Measurements from ENCODE around the gene ATAD2B.

ATAD2B gene

DNA sequence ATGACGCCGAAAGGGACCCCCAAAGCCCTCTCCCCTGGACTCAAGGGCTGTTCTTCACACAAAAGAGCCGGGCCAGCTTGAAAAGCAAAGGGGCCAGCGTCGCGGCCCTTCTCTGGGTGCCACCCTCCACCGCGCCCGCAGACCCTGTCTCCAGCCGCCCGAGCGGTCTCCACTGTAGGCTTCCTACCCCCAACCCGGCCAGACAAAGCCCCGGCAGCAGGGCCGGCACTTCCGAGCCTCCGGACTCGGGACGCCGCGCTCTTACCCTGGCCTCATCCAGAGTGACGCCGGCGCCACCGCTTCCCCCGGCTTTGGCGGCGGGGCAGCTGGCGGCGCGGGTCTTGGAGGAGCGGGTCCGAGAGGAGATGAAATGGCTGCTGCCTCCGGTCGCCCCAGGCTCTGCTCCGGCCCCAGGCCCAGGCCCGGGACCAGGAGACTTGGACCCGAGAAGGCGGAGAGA, 603 bp downstream of the ATAD2B start:
- TF ChIP-seq ZNF274 (IDR thresholded peaks at IDR 0.05; ENCODE audit: low read depth, low read length), result no peak
- H3K4me3 ChIP-seq (ENCODE audit: low read length), result peak overlapping the region; percentile 76

DNA sequence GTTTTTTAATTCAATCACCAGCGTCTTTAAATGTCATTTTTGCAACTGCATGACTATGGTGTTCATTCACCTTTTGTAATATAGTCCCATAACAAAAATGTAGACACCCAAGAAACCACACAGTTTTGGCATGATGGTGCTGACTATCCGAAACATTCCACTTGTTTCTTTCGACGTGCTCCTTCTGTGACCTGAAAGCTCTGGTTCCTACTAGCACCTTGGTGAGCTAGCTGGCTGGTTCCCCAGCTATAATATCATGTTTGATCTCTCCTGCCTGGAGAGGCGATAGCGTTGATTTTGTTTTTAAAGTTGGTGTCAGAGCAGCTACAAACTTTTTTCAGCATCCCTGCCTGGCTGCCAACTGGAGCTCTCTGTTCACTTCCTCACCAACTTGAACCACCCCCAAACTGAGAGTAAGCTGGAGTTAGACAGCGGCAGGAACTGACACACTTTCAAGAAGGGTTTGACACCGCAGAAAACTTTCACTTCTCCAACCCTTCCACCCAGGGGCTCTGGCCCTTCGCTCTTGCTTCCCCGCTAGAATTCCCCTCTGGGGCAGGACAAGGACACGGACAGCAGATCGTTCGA, 1.1 kb downstream of the ATAD2B start:
- TF ChIP-seq ZNF274 (IDR thresholded peaks at IDR 0.05; ENCODE audit: low read depth, low read length), result no peak
- H3K4me3 ChIP-seq (ENCODE audit: low read length), result peak overlapping the region; percentile 76

DNA sequence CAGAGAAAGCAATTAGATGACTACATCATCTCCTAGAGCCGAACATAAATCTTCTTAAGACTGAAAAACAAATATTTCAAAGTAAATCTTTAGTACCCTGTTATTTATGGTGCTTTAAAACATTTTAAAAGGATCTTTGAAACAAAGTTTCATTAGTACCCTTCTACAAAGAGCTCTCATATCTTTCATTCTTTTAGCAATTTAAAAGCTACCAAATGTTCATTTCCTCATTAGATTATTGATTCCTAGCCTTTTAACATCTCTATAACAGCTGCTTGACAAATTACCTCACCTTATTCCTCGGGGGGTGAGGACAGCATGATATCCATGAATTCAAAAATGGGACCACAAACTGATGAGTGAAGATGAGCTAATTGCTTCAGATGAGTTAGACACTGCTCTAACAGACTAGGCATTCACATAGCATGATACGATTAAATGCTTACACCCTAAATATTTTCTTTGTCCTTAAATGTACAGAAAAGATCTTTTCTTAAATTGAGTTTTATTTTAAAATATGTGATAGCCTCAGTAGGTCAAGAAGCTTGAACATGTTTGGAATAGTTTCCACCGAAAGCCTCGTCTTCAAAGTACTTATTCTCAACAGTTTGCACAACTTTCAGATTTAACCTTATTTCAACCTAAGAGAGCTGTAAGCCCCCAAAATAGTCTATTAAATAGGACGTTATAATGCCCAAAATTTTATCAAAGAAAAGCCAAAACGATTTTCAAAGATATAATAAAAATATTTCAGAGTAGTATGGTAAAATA, 2.1 kb downstream of the ATAD2B start:
- TF ChIP-seq ZNF274 (IDR thresholded peaks at IDR 0.05; ENCODE audit: low read depth, low read length), result no peak
- peak overlapping the region; percentile 76; the same call in 1 of the 2 replicates for H3K4me3 ChIP-seq (ENCODE audit: low read length)

DNA sequence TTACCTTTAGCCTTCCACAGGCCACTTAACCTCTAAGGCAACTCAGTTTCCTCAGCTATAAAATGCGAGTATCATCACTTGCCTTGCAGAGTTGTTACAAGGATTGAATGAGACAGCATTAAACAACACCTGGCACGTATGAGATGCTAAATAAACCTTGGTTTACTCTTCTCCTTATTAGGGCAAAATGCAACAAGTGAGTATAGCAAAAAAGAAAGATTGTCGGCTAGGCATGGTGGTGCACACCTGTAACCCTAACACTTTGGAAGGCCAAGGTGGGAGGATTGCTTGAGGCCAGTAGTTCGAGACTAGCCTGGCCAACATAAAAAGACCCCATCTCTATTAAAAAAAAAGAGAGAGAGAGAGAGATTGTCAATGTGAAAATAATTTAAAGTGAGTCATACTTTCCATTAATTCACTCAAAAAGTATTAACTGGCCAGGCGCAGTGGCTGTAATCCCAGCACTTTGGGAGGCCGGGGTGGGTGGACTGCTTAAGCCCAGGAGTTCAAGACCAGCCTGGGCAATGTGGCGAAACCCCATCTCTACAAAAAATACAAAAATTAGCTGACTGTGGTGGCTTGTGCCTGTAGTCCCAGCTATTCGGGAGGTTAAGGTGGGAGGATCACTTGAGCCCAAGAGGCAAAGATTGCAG, 8.0 kb downstream of the ATAD2B start:
- TF ChIP-seq ZNF274 (IDR thresholded peaks at IDR 0.05; ENCODE audit: low read depth, low read length), result no peak
- no peak overlapping the region for H3K4me3 ChIP-seq (ENCODE audit: low read length)

DNA sequence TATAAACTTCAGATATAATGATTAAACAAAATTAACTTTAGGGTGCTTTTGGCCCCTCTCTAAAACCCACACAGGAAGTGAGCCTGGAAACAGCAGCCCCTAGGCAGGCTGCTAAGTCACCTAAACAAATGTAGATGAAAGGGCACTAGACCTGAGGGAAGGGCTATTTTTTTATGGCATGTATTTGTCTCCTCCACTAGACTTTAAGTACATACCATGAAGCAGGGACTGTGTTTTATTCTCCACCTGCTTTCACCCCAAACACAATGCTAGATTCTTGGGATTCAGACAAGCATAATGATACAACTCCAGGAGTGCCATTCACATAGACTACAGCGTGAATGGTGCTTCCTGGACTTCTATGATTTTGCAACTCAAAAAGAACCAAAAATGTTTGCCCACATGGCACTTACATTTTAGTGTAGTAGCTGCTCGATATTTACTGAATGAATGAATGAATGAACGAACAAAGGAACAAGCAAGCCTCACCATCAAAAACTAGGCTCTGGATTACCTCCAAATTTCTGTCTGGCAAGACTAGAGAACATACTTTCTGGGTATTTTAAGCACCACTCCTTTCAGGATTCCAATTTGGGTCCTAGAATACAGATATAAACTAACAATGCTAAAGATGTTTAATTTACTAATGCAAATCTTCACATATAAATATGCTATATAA, 10.1 kb downstream of the ATAD2B start:
- TF ChIP-seq ZNF274 (IDR thresholded peaks at IDR 0.05; ENCODE audit: low read depth, low read length), result no peak
- no peak overlapping the region; the same call in 1 of the 2 replicates for H3K4me3 ChIP-seq (ENCODE audit: low read length)

DNA sequence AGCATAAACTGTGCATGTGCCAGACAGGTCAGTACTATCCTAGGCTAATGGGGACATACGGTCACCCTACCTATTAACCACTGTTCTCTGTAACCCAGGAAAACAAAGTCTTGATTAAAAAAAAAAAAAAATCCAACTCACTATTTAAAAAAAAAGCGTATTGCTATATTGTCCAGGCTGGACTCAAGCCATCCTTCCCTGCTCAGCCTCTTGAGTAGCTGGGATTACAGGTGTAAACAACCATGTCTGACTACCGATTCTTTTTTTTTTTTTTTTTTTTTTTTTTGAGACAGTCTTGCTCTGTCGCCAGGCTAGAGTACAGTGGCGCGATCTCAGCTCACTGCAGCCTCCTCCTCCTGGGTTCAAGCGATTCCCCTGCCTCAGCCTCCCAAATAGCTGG, 11.6 kb downstream of the ATAD2B start:
- TF ChIP-seq ZNF274 (IDR thresholded peaks at IDR 0.05; ENCODE audit: low read depth, low read length), result no peak
- no peak overlapping the region for H3K4me3 ChIP-seq (ENCODE audit: low read length)

DNA sequence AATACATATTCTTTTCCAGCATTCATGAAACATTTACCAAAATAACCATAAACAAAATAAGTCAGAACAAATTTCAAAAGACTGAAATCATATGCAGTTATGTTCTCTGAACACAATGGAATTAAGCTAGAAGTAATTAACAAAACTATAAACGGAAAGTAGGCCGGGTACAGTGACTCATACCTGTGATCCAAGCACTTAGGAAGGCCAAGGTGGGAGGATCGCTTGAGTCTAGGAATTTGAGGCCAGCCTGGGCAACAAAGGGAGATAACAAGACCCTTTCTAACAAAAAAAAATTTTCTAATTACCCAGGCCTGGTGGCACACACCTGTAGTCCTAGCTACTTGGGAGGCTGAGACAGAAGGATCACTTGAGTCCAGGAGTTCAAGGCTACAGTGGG, 14.9 kb downstream of the ATAD2B start:
- no peak overlapping the region for H3K4me3 ChIP-seq (ENCODE audit: low read length)
- TF ChIP-seq ZNF274 (IDR thresholded peaks at IDR 0.05; ENCODE audit: low read depth, low read length), result no peak

DNA sequence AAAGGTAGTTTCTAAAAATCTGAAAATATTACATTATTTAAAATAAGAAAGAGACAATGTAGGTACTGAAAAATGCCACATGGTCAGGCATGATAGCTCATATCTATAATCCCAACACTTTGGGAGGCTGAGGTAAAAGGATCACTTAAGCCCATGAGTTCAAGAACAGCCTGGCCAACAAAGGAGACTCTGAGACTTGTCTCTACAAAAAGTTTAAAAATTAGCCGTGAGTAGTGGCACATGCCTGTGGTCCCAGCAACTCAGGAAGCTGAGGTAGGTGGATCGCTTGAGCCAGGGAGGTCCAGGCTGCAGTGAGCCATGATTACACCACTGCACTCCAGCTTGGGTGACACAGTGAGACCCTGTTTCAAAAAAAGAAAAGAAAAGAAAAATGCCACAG, 21.8 kb downstream of the ATAD2B start:
- no peak overlapping the region for H3K4me3 ChIP-seq (ENCODE audit: low read length)
- no peak for TF ChIP-seq ZNF274 (IDR thresholded peaks at IDR 0.05; ENCODE audit: low read depth, low read length)

DNA sequence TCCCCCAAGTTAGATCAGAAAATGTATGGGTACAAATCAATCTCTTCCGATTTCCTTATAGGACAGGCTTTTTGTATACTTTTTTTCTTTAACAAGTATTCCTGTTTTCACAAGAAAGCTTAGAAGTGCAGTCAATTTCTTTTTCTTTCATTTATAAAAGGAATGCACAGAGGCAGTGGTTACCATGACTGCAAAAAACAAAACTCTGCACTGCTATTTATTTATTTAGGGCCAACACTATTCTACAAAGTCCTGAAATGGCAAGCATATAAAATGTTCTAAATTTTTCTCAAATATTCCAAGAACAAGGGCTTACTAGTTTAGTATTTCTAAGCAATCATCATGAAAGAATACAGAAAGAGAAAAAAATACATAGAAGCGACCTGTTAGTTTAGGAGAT, 22.2 kb downstream of the ATAD2B start:
- H3K4me3 ChIP-seq (ENCODE audit: low read length), result no peak overlapping the region
- TF ChIP-seq ZNF274 (IDR thresholded peaks at IDR 0.05; ENCODE audit: low read depth, low read length), result no peak

DNA sequence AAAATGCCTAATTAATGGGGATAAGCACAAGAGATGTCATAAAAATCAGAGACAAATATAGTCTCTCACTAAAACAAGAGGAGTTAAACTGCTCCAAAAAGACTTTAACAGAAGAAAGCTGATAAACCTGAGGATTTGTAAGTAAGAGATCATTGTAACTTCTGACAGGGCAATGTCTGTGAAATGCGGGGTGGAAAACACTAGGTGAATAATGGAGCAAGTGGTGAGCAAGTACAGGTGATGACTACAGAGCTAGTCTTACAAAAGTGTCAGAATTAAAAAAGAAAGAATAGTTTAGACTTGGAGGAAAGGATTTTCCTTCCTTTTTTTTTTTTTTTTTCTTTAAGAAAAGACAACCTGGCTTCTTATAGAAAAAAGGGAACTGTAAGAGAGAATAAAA, 22.7 kb downstream of the ATAD2B start:
- no peak for TF ChIP-seq ZNF274 (IDR thresholded peaks at IDR 0.05; ENCODE audit: low read depth, low read length)
- no peak overlapping the region for H3K4me3 ChIP-seq (ENCODE audit: low read length)

DNA sequence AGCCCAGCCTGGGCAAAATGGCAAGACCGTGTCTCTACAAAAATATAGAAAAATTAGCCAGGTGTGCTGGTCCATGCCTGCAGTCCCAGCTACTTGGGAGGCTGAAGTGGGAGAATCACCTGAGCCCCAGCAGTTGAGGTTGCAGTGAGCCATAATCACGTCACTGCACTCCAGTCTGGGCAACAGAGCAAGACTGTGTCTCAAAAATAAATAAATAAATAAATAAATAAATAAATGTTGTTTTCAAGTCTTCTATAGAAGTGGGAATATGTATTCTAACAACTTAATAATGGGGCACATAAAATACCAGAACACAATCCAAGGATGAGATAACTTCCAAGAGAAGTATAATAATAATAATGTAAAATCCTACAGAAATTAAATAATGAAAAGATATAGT, 23.9 kb downstream of the ATAD2B start:
- H3K4me3 ChIP-seq (ENCODE audit: low read length), result no peak overlapping the region
- TF ChIP-seq ZNF274 (IDR thresholded peaks at IDR 0.05; ENCODE audit: low read depth, low read length), result no peak

DNA sequence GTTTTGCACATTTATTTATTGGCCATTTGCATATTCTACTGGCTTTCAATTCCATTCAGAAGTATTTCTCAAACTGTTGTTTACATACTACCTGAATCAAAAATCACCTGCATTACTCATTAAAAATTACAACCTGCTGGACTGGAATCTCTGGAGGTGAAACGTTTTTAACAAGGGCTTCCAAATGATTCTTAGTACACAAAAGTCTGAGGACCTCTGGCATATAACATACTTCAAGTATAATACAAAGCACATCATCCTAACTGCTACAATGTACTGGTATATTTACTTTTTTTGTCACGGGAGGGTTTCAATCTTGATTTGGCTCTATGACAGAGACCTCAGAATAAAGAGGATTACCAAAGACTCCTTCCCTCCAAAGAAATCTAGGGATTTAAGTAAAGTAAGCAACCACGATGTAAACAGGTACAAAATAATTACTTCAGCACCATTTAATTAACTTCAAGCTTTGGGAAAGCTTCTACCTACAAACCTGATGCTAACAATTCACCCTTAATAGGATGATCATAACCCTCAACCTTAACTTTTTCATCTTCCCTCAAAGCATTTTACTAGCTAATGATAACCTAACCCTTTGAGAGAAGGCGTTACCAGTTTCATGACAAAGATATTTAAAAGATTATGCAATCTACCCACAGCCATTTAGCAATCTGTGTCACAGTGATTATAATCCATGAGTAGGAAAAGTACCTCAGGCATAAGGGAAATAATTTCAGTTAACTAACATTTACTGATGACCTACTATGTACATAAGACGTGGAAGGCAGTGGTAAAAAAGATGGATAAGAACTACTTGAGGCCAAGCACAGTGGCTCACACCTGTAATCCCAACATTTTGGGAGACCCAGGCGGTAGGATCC, 24.7 kb downstream of the ATAD2B start:
- TF ChIP-seq ZNF274 (IDR thresholded peaks at IDR 0.05; ENCODE audit: low read depth, low read length), result no peak
- no peak overlapping the region for H3K4me3 ChIP-seq (ENCODE audit: low read length)

DNA sequence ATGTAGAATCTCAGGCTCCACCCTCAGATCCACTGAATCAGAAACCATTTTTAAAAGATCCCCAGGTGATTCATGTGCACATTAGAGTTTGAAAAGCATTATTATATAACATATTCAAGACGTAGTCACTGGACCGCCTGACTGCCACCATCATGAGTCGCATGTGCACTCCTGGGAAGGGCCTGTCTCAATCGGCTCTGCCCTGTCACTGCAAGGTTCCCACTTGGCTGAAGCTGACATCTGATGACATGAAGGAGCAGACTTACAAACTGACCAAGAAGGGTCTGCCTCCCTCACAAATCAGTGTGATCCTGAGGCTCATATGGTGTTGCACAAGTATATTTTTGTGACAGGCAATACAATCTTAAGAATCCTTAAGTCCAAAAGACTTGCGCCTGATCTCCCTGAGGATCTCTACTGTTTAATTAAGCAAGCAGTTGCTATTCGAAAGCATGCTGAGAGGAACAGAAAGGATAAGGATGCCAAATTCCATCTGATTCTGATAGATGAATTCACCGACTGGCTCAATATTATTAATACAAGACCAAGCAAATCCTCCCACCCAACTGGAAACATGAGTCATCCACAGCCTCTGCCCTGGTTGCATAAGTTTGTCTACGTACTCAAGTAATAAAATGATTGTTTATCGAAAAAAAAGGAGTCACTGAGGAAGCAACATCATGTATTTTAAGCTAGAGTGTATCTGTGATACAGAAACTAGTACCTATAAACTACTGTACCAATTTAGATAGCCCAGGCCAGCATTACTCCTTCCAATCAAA, 26.2 kb downstream of the ATAD2B start:
- no peak for TF ChIP-seq ZNF274 (IDR thresholded peaks at IDR 0.05; ENCODE audit: low read depth, low read length)
- H3K4me3 ChIP-seq (ENCODE audit: low read length), result no peak overlapping the region

Measured in GM08714 (cell line).